ENCODE data around the gene NIM1K. TPM values are rescaled to one million over a fixed set of nuclear protein-coding genes. Genes with fewer than 3 reads are reported as not detected.
"Not testable (repeated sequence)": the region's sequence is repeated elsewhere in the genome, so short reads cannot be mapped to it uniquely, and the experiment has no call there.

The NIM1K gene
- total RNA-seq, 1 donor from 2014 or later: 6.0 TPM

DNA sequence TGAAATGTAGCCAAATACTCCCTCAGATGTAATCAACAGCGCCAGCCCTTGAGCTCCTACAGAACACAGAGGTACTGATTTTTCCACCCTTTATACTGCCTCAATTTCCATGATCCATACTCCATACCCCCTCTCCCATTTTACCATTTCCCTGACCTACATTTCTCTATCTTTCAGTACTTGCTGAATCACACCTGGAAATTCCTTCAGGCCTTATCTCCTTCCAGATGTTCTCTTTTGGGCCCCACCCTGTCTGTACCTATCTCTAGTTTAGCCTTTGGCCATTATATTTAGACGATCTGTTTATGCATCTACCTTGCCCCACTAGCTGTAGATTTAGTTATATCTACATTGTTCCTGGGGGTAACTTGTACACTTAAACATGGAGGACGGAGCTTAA lies 5.5 kb downstream of the NIM1K start:
- no peak for ATAC-seq
- Histone ChIP-seq H3K27me3 (peaks cover 6% of the 10 kb centered on the region), H3K36me3 (no peaks in the 10 kb centered on the region), H3K27ac (no peak overlapping the region), H3K4me1 (peaks cover 10% of the 10 kb centered on the region), H3K9me3 (no peaks in the 10 kb centered on the region), H3K4me3 (no peak overlapping the region)
- intact Hi-C loops (cut with DNase I): no loop called here
- no peak for DNase-seq
- TF ChIP-seq, protein P1, sequence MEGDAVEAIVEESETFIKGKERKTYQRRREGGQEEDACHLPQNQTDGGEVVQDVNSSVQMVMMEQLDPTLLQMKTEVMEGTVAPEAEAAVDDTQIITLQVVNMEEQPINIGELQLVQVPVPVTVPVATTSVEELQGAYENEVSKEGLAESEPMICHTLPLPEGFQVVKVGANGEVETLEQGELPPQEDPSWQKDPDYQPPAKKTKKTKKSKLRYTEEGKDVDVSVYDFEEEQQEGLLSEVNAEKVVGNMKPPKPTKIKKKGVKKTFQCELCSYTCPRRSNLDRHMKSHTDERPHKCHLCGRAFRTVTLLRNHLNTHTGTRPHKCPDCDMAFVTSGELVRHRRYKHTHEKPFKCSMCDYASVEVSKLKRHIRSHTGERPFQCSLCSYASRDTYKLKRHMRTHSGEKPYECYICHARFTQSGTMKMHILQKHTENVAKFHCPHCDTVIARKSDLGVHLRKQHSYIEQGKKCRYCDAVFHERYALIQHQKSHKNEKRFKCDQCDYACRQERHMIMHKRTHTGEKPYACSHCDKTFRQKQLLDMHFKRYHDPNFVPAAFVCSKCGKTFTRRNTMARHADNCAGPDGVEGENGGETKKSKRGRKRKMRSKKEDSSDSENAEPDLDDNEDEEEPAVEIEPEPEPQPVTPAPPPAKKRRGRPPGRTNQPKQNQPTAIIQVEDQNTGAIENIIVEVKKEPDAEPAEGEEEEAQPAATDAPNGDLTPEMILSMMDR (IDR thresholded peaks at IDR 0.05): no peak

DNA sequence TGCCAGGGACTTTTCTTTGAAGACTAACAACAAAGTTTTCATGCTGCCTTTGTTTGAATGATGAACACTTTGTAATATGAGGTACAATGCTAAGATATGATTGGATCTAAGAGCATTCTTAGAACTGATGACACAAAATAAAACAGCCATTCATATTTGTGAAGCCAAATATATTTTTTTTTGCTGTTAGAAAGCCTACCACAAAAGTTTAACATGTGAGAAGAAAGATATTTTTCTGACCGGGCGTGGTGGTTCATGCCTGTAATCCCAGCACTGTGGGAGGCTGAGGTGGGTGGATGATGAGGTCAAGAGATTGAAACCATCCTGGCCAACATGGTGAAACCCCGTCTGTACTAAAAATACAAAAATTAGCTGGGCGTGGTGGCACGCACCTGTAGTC lies 9.4 kb downstream of the NIM1K start:
- H3K4me1 ChIP-seq; ATAC-seq; H3K4me3 ChIP-seq; DNase-seq; intact Hi-C loops (cut with DNase I); H3K36me3 ChIP-seq; H3K9me3 ChIP-seq; H3K27me3 ChIP-seq; H3K27ac ChIP-seq: not testable (repeated sequence)

DNA sequence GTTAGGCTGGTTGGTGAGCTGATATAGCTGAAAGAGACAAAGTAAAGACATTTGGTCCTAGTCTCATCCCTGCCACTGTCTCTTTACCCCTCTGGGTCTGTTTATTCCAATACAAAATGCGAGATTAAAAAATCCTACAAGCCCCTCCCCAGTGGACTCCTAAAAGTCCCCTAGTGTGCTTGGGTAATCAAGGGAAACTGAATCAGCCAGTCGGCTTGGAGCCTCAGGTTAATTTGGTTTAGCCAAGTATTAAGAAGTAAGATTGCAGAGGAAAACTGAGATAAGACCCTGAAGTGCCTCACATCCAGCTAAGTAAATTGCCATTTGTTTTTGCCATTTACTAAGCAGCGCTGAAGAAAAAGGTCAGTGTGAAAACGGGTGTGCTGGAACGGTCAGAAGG lies 10.4 kb downstream of the NIM1K start:
- ATAC-seq (no peak), DNase-seq (no peak)
- intact Hi-C loops (cut with DNase I): no loop called here
- H3K36me3 ChIP-seq: no peaks in the 10 kb centered on the region
- TF ChIP-seq, protein P1 (IDR thresholded peaks at IDR 0.05): no peak
- H3K4me3 ChIP-seq: no peak overlapping the region
- H3K27ac ChIP-seq: no peak overlapping the region
- H3K27me3 ChIP-seq: no peaks in the 10 kb centered on the region
- no peaks in the 10 kb centered on the region for H3K4me1 ChIP-seq
- no peaks in the 10 kb centered on the region for H3K9me3 ChIP-seq

DNA sequence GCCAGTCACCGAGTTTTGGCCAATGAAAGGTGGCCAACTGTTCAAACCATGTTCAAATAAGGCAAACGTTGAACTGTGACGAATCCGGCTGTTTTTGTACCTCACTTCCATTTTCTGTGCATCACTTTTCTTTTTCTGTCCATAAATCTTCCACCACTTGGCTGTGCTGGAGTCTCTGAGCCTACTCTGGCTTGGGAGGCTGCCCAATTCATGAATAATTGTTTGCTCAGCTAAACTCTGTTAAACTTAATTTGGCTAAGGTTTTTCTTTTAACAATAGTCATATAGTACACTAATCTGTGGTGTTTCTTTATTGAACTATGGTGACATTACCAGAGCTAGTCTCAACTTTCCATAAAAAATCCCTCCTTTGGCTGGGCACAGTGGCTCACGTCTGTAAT lies 11.3 kb downstream of the NIM1K start:
- DNase-seq (no peak), ATAC-seq (no peak)
- intact Hi-C loops (cut with DNase I): no loop called here
- Histone ChIP-seq H3K9me3 (no peaks in the 10 kb centered on the region), H3K27ac (no peak overlapping the region), H3K27me3 (no peaks in the 10 kb centered on the region), H3K4me1 (no peaks in the 10 kb centered on the region), H3K4me3 (no peak overlapping the region), H3K36me3 (no peaks in the 10 kb centered on the region)
- TF ChIP-seq, protein P1 (IDR thresholded peaks at IDR 0.05): no peak

DNA sequence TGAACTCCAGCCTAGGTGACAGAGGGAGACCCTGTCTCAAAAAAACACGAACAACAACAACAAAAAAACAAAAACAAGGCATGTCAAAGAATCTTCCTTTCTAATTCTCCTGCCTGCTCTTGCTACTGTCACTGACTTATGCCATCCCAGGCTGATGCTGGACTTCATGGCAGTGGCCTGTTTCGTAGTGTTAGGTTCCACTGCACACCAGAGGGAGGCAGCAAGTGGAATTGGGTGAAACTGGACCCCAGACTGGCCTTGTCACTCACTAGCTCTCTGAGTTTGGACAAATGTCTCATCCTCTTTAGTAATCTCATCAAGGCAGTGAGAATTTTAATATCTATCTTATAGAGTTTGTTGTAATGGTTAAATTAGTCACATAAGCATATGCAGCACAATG lies 12.9 kb downstream of the NIM1K start:
- H3K9me3 ChIP-seq: no peaks in the 10 kb centered on the region
- no peaks in the 10 kb centered on the region for H3K36me3 ChIP-seq
- TF ChIP-seq, protein P1 (IDR thresholded peaks at IDR 0.05): no peak
- no peak for ATAC-seq
- no peak overlapping the region for H3K27ac ChIP-seq
- H3K4me3 ChIP-seq: no peak overlapping the region
- no peak for DNase-seq
- intact Hi-C loops (cut with DNase I): no loop called here
- H3K4me1 ChIP-seq: no peaks in the 10 kb centered on the region
- H3K27me3 ChIP-seq: no peaks in the 10 kb centered on the region

DNA sequence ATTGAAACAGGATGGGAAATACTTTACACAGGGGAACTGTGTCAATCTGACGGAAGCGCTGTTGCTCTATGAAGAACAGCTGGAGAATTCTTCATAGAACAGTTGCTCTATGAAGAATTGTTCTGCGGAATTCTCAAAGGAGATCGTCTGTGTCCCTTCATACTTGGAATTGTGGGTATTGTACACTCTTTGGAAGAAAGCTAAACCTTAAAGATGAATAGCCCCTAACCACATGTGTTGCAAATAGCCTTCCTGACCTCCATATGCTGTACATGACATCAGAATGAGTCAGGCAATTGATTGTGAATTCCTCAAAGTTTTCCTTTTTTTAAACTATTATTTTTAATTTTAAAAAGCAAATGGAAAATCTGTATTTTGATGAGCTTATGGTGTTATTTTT lies 15.6 kb downstream of the NIM1K start:
- ATAC-seq (no peak), DNase-seq (no peak)
- Histone ChIP-seq H3K36me3 (no peaks in the 10 kb centered on the region), H3K27ac (no peak overlapping the region), H3K4me3 (no peak overlapping the region), H3K9me3 (no peaks in the 10 kb centered on the region), H3K27me3 (no peaks in the 10 kb centered on the region), H3K4me1 (no peaks in the 10 kb centered on the region)
- TF ChIP-seq, protein P1 (IDR thresholded peaks at IDR 0.05): no peak
- intact Hi-C loops (cut with DNase I): no loop called here
